GM20000 (cell line): ENCODE results near the gene DLG2.

ENCODE experiments used
- DNase-seq: peaks from one replicate; pipeline ENCODE4 v3.0.0; 2012; ENCODE audit warnings: low spot score
- CTCF ChIP-seq: IDR thresholded peaks from 2 replicates; pipeline ENCODE4 v1.5.1; 2012; ENCODE audit warnings: mild to moderate bottlenecking, control low read depth; ENCODE audit errors: extremely low read depth, missing control alignments

The DLG2 gene

GRCh38 chr11:85440273-85440672 is 186.9 kb downstream of the DLG2 start:
- no peak for DNase-seq
- TF ChIP-seq CTCF, result no peak

GRCh38 chr11:85438328-85438727 is 188.8 kb downstream of the DLG2 start:
- TF ChIP-seq CTCF, result no peak
- no peak for DNase-seq

GRCh38 chr11:85431319-85431718 is 195.8 kb downstream of the DLG2 start:
- no peak for TF ChIP-seq CTCF
- no peak for DNase-seq

- no peak for TF ChIP-seq CTCF
- DNase-seq, result no peak
These were observed 203.3 kb downstream of the DLG2 start for GRCh38 chr11:85423794-85424193.

GRCh38 chr11:85423316-85423715 is 203.8 kb downstream of the DLG2 start:
- no peak for TF ChIP-seq CTCF
- no peak for DNase-seq

- no peak for TF ChIP-seq CTCF
- no peak for DNase-seq
These were observed 213.0 kb downstream of the DLG2 start for GRCh38 chr11:85414175-85414574.

GRCh38 chr11:85407648-85408047 is 219.5 kb downstream of the DLG2 start:
- no peak for TF ChIP-seq CTCF
- no peak for DNase-seq
